ENCODE measurements around the gene NAV2. TPM values are rescaled to one million over a fixed set of nuclear protein-coding genes. Genes with fewer than 3 reads are reported as not detected.

NAV2 gene
- total RNA-seq, 1 donor from 2014 or later = 10.3 TPM

- ChIA-PET POLR2A (interaction anchor here (0.5 to 0.6 kb wide), 2 partner anchors 153 to 177 kb away, joined by 3 read pairs; no protein-coding TSS in a partner anchor), CTCF (no interaction called here)
- Mint-ChIP-seq H3K27me3 (peaks cover 10% of the 10 kb centered on the region), H3K4me1 (peaks cover 20% of the 10 kb centered on the region), H3K9me3 (no peaks in the 10 kb centered on the region), H3K4me3 (no peak overlapping the region), H3K27ac (no peak overlapping the region), H3K36me3 (ENCODE audit: low read depth) (no peaks in the 10 kb centered on the region)
- no peak for TF ChIP-seq CTCF (IDR thresholded peaks at IDR 0.05)
- DNase-seq (no peak), ATAC-seq (ENCODE audit: low read depth) (no peak)
- intact Hi-C loops (cut with micrococcal nuclease) = no loop called here
Observed at GRCh38 chr11:19954899-19955298, 242.3 kb downstream of the NAV2 start.

- Mint-ChIP-seq H3K27me3 (peaks cover 10% of the 10 kb centered on the region), H3K4me1 (peaks cover 21% of the 10 kb centered on the region), H3K27ac (no peak overlapping the region), H3K36me3 (ENCODE audit: low read depth) (no peaks in the 10 kb centered on the region), H3K4me3 (no peak overlapping the region), H3K9me3 (no peaks in the 10 kb centered on the region)
- DNase-seq (no peak), ATAC-seq (ENCODE audit: low read depth) (no peak)
- ChIA-PET CTCF (no interaction called here), POLR2A (interaction anchor here (0.6 kb wide), 1 partner anchor 153 kb away, joined by 3 read pairs; no protein-coding TSS in a partner anchor)
- intact Hi-C loops (cut with micrococcal nuclease) = no loop called here
- TF ChIP-seq CTCF (IDR thresholded peaks at IDR 0.05) = no peak
Observed at GRCh38 chr11:19955660-19956059, 243.0 kb downstream of the NAV2 start.

GRCh38 chr11:19956228-19956627 is 243.6 kb downstream of the NAV2 start:
- Mint-ChIP-seq H3K36me3 (ENCODE audit: low read depth) (no peaks in the 10 kb centered on the region), H3K27me3 (peaks cover 10% of the 10 kb centered on the region), H3K4me1 (peaks cover 20% of the 10 kb centered on the region), H3K27ac (no peak overlapping the region), H3K9me3 (no peaks in the 10 kb centered on the region), H3K4me3 (no peak overlapping the region)
- ChIA-PET POLR2A (no interaction called here), CTCF (no interaction called here)
- no peak for DNase-seq
- ATAC-seq (ENCODE audit: low read depth) = no peak
- intact Hi-C loops (cut with micrococcal nuclease) = no loop called here
- TF ChIP-seq CTCF (IDR thresholded peaks at IDR 0.05) = no peak

- TF ChIP-seq CTCF (IDR thresholded peaks at IDR 0.05) = no peak
- DNase-seq (no peak), ATAC-seq (ENCODE audit: low read depth) (no peak)
- Mint-ChIP-seq H3K4me1 (peaks cover 11% of the 10 kb centered on the region), H3K27ac (no peak overlapping the region), H3K36me3 (ENCODE audit: low read depth) (no peaks in the 10 kb centered on the region), H3K9me3 (no peaks in the 10 kb centered on the region), H3K27me3 (peaks cover 14% of the 10 kb centered on the region), H3K4me3 (no peak overlapping the region)
- intact Hi-C loops (cut with micrococcal nuclease) = no loop called here
- POLR2A ChIA-PET = no interaction called here
- CTCF ChIA-PET = no interaction called here
Observed at GRCh38 chr11:19957294-19957943, 244.8 kb downstream of the NAV2 start.

GRCh38 chr11:19958204-19958603 is 245.6 kb downstream of the NAV2 start:
- intact Hi-C loops (cut with micrococcal nuclease) = no loop called here
- CTCF ChIA-PET = no interaction called here
- H3K36me3 Mint-ChIP-seq (ENCODE audit: low read depth) = no peaks in the 10 kb centered on the region

More at GRCh38 chr11:19958204-19958603, 245.6 kb downstream of the NAV2 start:
- no peak overlapping the region for H3K27ac Mint-ChIP-seq
- no peak for TF ChIP-seq CTCF (IDR thresholded peaks at IDR 0.05)
- ATAC-seq (ENCODE audit: low read depth) (no peak), DNase-seq (no peak)
- H3K9me3 Mint-ChIP-seq = no peaks in the 10 kb centered on the region
- peaks cover 15% of the 10 kb centered on the region for H3K27me3 Mint-ChIP-seq
- peaks cover 11% of the 10 kb centered on the region for H3K4me1 Mint-ChIP-seq
- no peak overlapping the region for H3K4me3 Mint-ChIP-seq
- POLR2A ChIA-PET = no interaction called here

All from activated B cell treated with CpG ODN at 0.5 μM for 24 hours (primary cell).